ENCODE data around the gene NAALADL2.

DNA sequence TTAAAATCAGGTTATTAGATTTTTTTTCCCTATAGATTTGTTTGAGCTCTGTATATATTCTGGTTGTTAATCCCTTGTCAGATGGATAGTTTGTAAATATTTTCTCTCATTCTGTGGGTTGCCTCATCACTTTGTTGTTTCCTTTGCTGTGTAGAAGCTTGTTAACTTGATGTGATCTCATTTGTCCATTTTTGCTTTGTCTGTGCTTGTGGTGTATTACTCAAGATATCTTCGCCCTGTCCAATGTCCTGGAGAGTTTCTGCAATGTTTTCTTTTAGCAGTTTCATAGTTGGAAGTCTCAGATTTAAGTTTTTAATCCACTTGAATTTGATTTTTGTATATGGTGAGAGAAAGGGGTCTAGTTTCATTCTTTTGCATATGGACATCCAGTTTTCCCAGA, 699.1 kb downstream of the NAALADL2 start:
- TF ChIP-seq, protein P1, sequence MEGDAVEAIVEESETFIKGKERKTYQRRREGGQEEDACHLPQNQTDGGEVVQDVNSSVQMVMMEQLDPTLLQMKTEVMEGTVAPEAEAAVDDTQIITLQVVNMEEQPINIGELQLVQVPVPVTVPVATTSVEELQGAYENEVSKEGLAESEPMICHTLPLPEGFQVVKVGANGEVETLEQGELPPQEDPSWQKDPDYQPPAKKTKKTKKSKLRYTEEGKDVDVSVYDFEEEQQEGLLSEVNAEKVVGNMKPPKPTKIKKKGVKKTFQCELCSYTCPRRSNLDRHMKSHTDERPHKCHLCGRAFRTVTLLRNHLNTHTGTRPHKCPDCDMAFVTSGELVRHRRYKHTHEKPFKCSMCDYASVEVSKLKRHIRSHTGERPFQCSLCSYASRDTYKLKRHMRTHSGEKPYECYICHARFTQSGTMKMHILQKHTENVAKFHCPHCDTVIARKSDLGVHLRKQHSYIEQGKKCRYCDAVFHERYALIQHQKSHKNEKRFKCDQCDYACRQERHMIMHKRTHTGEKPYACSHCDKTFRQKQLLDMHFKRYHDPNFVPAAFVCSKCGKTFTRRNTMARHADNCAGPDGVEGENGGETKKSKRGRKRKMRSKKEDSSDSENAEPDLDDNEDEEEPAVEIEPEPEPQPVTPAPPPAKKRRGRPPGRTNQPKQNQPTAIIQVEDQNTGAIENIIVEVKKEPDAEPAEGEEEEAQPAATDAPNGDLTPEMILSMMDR (IDR thresholded peaks at IDR 0.05): no peak
- no peak for TF ChIP-seq POLR2A (IDR thresholded peaks at IDR 0.05)
